NCI-H2227 treated with DMSO at 0.1 percent for 48 hours (cell line): ENCODE data around the gene CACNA2D1.

Experiments used
- DNase-seq: peaks from one replicate; lab custom pipeline; 2025; lab: John Stamatoyannopoulos, UW

The CACNA2D1 gene

DNA sequence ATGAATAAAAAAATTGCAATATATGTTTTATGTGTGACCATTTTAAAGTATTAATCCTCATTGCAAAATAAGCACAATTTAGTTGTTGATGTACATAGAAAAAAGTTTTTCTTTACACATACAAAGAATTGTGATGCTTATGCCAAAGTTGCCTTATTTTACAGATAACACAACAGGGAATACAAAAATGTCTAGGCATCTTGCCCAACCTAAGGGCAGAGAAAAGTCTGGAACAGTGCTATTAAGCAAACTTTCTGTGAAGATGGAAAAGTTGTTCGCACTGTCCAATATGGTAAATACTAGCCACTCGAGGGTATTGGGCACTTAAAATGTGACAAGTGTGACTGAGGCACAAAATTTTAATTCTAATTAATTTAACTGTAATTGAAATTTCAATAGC lies 483.6 kb downstream of the CACNA2D1 start:
- DNase-seq = no peak

DNA sequence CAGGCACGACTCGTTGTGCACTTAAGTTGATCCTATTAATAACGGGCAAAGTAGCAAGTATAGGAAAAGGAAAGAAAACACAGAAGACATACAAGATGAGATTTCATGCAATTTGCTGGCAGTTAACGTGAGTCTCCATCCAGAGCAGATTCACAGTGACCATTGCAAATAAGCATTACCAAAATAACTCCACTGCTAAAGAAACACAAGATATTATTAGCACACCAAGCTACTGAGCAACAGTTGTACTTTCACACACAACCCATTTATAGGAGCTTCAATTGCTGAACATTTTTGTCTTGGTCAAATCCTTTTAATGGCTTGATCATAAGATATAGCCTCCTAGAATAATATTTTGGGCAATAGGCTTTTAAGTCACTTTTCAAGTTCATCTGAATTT lies 486.1 kb downstream of the CACNA2D1 start:
- DNase-seq = no peak

- DNase-seq = no peak
Measured at GRCh38 chr7:81956520-81956919, 487.1 kb downstream of the CACNA2D1 start.

DNA sequence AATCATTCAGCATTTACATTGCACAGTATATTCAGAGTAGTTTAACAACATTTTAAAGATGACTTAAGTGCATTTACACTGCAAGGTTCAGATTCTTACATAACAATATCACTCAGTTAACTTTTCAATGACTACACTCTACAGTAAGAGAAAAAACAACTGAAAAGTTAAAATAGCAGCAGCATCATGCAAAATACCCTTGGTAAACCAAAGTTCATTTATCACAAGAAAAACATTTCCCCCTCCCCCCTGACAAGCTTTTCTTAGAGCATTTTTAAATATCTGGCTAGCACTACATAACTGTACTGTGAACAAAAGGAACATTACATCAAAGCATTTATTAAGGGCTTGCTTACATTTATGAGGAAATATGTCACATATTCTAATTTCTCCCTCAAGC lies 494.3 kb downstream of the CACNA2D1 start:
- no peak for DNase-seq

- no peak for DNase-seq
Measured at GRCh38 chr7:81944058-81944457, 499.5 kb downstream of the CACNA2D1 start.

GRCh38 chr7:81937091-81937490 lies 506.5 kb downstream of the CACNA2D1 start:
- no peak for DNase-seq

GRCh38 chr7:81934596-81935301 lies 508.8 kb downstream of the CACNA2D1 start:
- DNase-seq = no peak

GRCh38 chr7:81932936-81933335 lies 510.6 kb downstream of the CACNA2D1 start:
- DNase-seq = no peak

DNA sequence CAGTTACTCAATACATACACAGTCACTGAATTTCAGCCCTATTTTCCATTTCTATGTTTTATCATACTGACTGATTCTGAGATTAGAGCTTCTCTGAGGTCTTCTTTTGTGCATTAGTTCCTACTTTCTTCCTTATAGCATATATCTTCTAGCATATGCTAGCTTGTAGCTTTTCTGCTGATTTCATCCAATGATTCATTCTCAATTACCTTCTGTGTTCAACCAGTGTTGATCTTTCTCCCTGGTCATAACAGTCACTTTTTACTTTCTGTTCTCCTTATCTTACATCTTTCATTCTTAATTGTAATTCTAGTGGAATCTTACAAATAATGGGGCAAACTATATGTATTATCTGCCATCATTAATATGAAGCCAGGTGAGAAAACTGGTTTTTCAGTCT lies 514.2 kb downstream of the CACNA2D1 start:
- no peak for DNase-seq

- no peak for DNase-seq
Measured at GRCh38 chr7:81926154-81926553, 517.4 kb downstream of the CACNA2D1 start.

GRCh38 chr7:81925530-81925929 lies 518.0 kb downstream of the CACNA2D1 start:
- no peak for DNase-seq

GRCh38 chr7:81924494-81924893 lies 519.1 kb downstream of the CACNA2D1 start:
- no peak for DNase-seq

- no peak for DNase-seq
Measured at GRCh38 chr7:81919494-81919893, 524.1 kb downstream of the CACNA2D1 start.

GRCh38 chr7:81908220-81908619 lies 535.4 kb downstream of the CACNA2D1 start:
- DNase-seq = no peak

- DNase-seq = no peak
Measured at GRCh38 chr7:81903115-81903514, 540.5 kb downstream of the CACNA2D1 start.

DNA sequence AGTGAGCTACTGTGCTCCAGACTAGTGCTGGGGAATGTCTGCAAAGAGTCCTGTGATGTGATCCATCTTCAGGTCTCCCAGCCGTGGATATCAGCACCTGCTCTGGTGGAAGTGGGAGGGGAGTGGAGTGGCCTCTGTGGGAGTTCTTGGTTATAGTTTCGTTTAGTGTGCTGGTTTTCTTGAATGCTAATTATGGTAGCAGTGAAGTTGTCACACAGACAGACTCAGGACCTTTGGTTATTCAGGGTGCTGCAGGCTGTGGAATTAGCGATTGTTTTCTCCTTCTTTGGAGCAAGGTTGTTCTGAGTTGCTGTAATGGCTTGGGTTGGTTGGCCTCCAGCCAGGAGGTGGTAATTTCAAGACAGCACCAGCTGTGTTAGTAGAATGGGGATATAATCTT lies 541.0 kb downstream of the CACNA2D1 start:
- DNase-seq = no peak
